NB4 (cell line): ENCODE data around the gene MINDY2.

Experiments used
- DNase-seq: peaks from one replicate; pipeline ENCODE4 v3.0.0; 2010; ENCODE audit warnings: low read depth
- H3K4me3 ChIP-seq: one replicate; pipeline ENCODE4 v1.5.1; 2011; ENCODE audit warnings: mild to moderate bottlenecking, low read depth, low read length, moderate library complexity
- MYC ChIP-seq: IDR thresholded peaks from 2 replicates; pipeline ENCODE4 v1.6.1; 2011; ENCODE audit warnings: low read depth, low read length
- POLR2A ChIP-seq: IDR thresholded peaks from 2 replicates; pipeline ENCODE4 v1.6.1; 2011; ENCODE audit warnings: mild to moderate bottlenecking; ENCODE audit not compliant: insufficient read length; ENCODE audit errors: extremely low read depth
- TF ChIP-seq, protein P1 (sequence below): IDR thresholded peaks from 2 replicates; pipeline ENCODE4 v1.6.1; 2011; ENCODE audit warnings: low read depth, low read length
- TF ChIP-seq, protein P2 (sequence below): IDR thresholded peaks from one replicate; pipeline ENCODE4 v1.5.1; 2012; ENCODE audit warnings: low read depth, low read length

The MINDY2 gene

GRCh38 chr15:58864602-58865424 is 93.7 kb downstream of the MINDY2 start:
- peak overlapping the region; percentile 77 for H3K4me3 ChIP-seq
- DNase-seq: peak; percentile 78
- TF ChIP-seq, protein P1, sequence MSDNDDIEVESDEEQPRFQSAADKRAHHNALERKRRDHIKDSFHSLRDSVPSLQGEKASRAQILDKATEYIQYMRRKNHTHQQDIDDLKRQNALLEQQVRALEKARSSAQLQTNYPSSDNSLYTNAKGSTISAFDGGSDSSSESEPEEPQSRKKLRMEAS: peak; percentile 74; the same call in 1 of the 2 replicates
- TF ChIP-seq POLR2A (peak; percentile 58), MYC (peak; percentile 80)
- TF ChIP-seq, protein P2, sequence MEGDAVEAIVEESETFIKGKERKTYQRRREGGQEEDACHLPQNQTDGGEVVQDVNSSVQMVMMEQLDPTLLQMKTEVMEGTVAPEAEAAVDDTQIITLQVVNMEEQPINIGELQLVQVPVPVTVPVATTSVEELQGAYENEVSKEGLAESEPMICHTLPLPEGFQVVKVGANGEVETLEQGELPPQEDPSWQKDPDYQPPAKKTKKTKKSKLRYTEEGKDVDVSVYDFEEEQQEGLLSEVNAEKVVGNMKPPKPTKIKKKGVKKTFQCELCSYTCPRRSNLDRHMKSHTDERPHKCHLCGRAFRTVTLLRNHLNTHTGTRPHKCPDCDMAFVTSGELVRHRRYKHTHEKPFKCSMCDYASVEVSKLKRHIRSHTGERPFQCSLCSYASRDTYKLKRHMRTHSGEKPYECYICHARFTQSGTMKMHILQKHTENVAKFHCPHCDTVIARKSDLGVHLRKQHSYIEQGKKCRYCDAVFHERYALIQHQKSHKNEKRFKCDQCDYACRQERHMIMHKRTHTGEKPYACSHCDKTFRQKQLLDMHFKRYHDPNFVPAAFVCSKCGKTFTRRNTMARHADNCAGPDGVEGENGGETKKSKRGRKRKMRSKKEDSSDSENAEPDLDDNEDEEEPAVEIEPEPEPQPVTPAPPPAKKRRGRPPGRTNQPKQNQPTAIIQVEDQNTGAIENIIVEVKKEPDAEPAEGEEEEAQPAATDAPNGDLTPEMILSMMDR: no peak

GRCh38 chr15:58865425-58865880 is 94.4 kb downstream of the MINDY2 start:
- peak overlapping the region; percentile 77 for H3K4me3 ChIP-seq
- DNase-seq: peak; percentile 81
- TF ChIP-seq MYC (peak; percentile 84), POLR2A (peak; percentile 82)
- TF ChIP-seq, protein P2: no peak
- TF ChIP-seq, protein P1: peak; percentile 67; the same call in 1 of the 2 replicates

- TF ChIP-seq POLR2A (no peak), MYC (no peak)
- TF ChIP-seq, protein P1: no peak
- TF ChIP-seq, protein P2: no peak
- no peak for DNase-seq
- H3K4me3 ChIP-seq: no peak overlapping the region
Measured at GRCh38 chr15:58867926-58868325, 96.8 kb downstream of the MINDY2 start.

GRCh38 chr15:58870451-58870850 is 99.3 kb downstream of the MINDY2 start:
- no peak for TF ChIP-seq MYC
- no peak for TF ChIP-seq POLR2A
- TF ChIP-seq, protein P2: no peak
- TF ChIP-seq, protein P1: no peak

DNA sequence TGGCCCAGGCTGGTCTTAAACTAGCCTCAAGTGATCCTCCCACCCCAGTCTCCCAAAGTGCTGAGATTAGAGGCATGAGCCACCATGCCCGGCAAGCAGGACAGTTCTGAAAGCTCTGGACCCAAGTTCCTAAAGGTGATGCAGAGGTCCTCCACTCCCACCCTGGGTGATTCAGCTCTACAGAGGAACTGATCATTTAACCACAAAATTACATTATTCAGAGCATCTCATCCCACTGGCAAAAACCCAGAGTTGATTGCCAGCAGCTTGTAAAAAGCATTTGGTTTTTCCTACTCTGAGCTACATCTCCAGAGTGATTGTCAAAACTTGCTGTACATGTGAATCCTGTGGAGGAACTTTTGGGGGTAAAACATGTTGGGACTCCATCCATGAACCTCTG is 102.2 kb downstream of the MINDY2 start:
- DNase-seq: peak; percentile 53
- H3K4me3 ChIP-seq: no peak overlapping the region
- TF ChIP-seq, protein P1: no peak
- TF ChIP-seq, protein P2: no peak
- no peak for TF ChIP-seq MYC
- no peak for TF ChIP-seq POLR2A

More at GRCh38 chr15:58870451-58870850, 99.3 kb downstream of the MINDY2 start:
- peak; percentile 65 for DNase-seq
- no peak overlapping the region for H3K4me3 ChIP-seq
